Caco-2 (cell line): ENCODE results near the gene PIP4K2A. TPM values are rescaled to one million over a fixed set of nuclear protein-coding genes. Genes with fewer than 3 reads are reported as not detected.

ENCODE experiments used
- BruUV-seq: library from RNA; stranded (reverse); fragments of 400-500 nt; replicated peaks from 2 replicates; lab custom pipeline; 2021; lab: Mats Ljungman, UMichigan
- CTCF ChIA-PET: fragments of 300-600 bp; sonication (Branson Sonifier 250); formaldehyde crosslinking; loops from one replicate; lab custom pipeline; 2022; ENCODE audit warnings: antibody characterized with exemption; lab: Charles Lee
- POLR2A ChIA-PET: fragments of 300-600 bp; sonication (Branson Sonifier 250); formaldehyde crosslinking; loops from one replicate; lab custom pipeline; 2022; ENCODE audit warnings: antibody characterized with exemption; lab: Charles Lee
- DNase-seq, 2 experiments: peaks; one replicate each; pipeline versions ENCODE4 v3.0.0 to v3.0.0-alpha.2; 2020 to 2022
- H3K27me3 ChIP-seq: replicated peaks from 2 replicates; pipeline ENCODE4 v1.6.0; 2011; ENCODE audit warnings: low read length; ENCODE audit not compliant: control insufficient read depth, insufficient read depth
- H3K36me3 ChIP-seq: 2 replicates; pipeline ENCODE4 v1.5.1; 2011; ENCODE audit warnings: low read length; ENCODE audit not compliant: control insufficient read depth, insufficient read depth
- H3K4me1 ChIP-seq: fragments of 250-450 bp; sonication (Bioruptor Pico); 2 replicates; pipeline ENCODE4 v1.5.1; 2020; ENCODE audit warnings: mild to moderate bottlenecking
- H3K4me3 ChIP-seq: 2 replicates; pipeline ENCODE4 v1.5.1; 2011; ENCODE audit warnings: low read depth, mild to moderate bottlenecking, control low read depth, low read length
- H3K9me3 ChIP-seq: fragments of 250-450 bp; sonication (Bioruptor Pico); 2 replicates; pipeline ENCODE4 v1.5.1; 2020; ENCODE audit warnings: mild to moderate bottlenecking, moderate library complexity
- H3K27ac Mint-ChIP-seq: one replicate; pipeline ENCODE4 v1.8.0; 2022; ENCODE audit warnings: mixed read lengths; ENCODE audit not compliant: unreplicated experiment
- H3K27me3 Mint-ChIP-seq: one replicate; pipeline ENCODE4 v1.8.0; 2022; ENCODE audit warnings: mixed read lengths; ENCODE audit not compliant: insufficient read depth, unreplicated experiment
- H3K36me3 Mint-ChIP-seq: one replicate; pipeline ENCODE4 v1.8.0; 2022; ENCODE audit warnings: mild to moderate bottlenecking, mixed read lengths; ENCODE audit not compliant: insufficient read depth, unreplicated experiment
- H3K4me1 Mint-ChIP-seq: one replicate; pipeline ENCODE4 v1.8.0; 2022; ENCODE audit warnings: low read depth, mixed read lengths; ENCODE audit not compliant: unreplicated experiment
- H3K4me3 Mint-ChIP-seq: one replicate; pipeline ENCODE4 v1.8.0; 2022; ENCODE audit warnings: mild to moderate bottlenecking, moderate library complexity, mixed read lengths; ENCODE audit not compliant: unreplicated experiment
- H3K9me3 Mint-ChIP-seq: one replicate; pipeline ENCODE4 v1.8.0; 2022; ENCODE audit warnings: mixed read lengths; ENCODE audit not compliant: unreplicated experiment
- intact Hi-C: fragments of 100-400 bp; cut with micrococcal nuclease; formaldehyde crosslinking; loops from one replicate; pipeline ENCODE4 v1.10.0; 2022; ENCODE audit not compliant: unreplicated experiment
- total RNA-seq: library from RNA; stranded (reverse); gene quantifications from 2 replicates; pipeline ENCODE4 v1.2.3, GENCODE V29; 2022
- TF ChIP-seq, protein P1 (sequence below), 2 experiments: fragments of 200-600 bp in 1 of 2; IDR thresholded peaks; 1 replicate in 1 of 2; 2 replicates in 1 of 2; pipeline versions ENCODE4 v1.5.1 to v1.8.0; 2011 to 2022; ENCODE audit warnings: antibody characterized with exemption in 1 of 2, control low read depth in 1 of 2, inconsistent platforms in 1 of 2, low read depth in 1 of 2, low read length in 1 of 2, mild to moderate bottlenecking in 1 of 2, moderate library complexity in 1 of 2; ENCODE audit not compliant: insufficient read depth in 1 of 2, severe bottlenecking in 1 of 2, unreplicated experiment in 1 of 2

PIP4K2A gene
- total RNA-seq, 1 experiment from 2014 or later, result 26.9 TPM

DNA sequence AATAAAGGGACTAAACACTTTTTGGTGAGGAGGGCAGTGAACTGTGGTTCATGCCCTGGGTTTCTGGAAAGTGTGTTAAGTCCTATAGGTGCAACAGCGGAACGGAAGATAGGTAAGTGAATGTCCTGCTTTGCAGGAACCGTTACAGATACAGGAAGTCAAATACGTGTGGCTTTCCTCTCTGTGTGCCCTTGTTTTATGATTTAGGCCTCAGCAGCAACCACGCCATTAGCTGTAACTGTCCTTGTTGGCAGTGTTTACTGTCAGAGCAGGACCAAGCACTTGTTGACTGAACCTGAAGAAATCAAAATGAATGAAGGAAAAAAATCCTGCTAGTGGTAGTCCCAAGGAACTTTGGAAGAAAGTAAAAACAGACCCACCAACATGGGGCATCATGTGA lies 150.3 kb downstream of the PIP4K2A start:
- POLR2A ChIA-PET, result no interaction called here
- Mint-ChIP-seq H3K27ac (no peak overlapping the region), H3K4me1 (no peaks in the 10 kb centered on the region), H3K9me3 (no peaks in the 10 kb centered on the region), H3K4me3 (no peak overlapping the region), H3K36me3 (peaks cover 7% of the 10 kb centered on the region), H3K27me3 (no peaks in the 10 kb centered on the region)
- DNase-seq, result no peak
- CTCF ChIA-PET, result no interaction called here
- H3K9me3 ChIP-seq, result no peaks in the 10 kb centered on the region
- TF ChIP-seq, protein P1, sequence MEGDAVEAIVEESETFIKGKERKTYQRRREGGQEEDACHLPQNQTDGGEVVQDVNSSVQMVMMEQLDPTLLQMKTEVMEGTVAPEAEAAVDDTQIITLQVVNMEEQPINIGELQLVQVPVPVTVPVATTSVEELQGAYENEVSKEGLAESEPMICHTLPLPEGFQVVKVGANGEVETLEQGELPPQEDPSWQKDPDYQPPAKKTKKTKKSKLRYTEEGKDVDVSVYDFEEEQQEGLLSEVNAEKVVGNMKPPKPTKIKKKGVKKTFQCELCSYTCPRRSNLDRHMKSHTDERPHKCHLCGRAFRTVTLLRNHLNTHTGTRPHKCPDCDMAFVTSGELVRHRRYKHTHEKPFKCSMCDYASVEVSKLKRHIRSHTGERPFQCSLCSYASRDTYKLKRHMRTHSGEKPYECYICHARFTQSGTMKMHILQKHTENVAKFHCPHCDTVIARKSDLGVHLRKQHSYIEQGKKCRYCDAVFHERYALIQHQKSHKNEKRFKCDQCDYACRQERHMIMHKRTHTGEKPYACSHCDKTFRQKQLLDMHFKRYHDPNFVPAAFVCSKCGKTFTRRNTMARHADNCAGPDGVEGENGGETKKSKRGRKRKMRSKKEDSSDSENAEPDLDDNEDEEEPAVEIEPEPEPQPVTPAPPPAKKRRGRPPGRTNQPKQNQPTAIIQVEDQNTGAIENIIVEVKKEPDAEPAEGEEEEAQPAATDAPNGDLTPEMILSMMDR (IDR thresholded peaks at IDR 0.05; ENCODE audit: insufficient read depth in 1 of 2, low read depth in 1 of 2, low read length in 1 of 2, severe bottlenecking in 1 of 2, unreplicated experiment in 1 of 2), result no peak
- H3K36me3 ChIP-seq, result no peaks in the 10 kb centered on the region
- intact Hi-C loops, result loop anchor here (10.0 kb wide), 1 partner anchor 239 kb away; the partner anchor contains the start of gene BMI1
- H3K4me1 ChIP-seq, result no peaks in the 10 kb centered on the region
- no peak overlapping the region for H3K4me3 ChIP-seq
- no peaks in the 10 kb centered on the region for H3K27me3 ChIP-seq
- no TSS peak for BruUV-seq

DNA sequence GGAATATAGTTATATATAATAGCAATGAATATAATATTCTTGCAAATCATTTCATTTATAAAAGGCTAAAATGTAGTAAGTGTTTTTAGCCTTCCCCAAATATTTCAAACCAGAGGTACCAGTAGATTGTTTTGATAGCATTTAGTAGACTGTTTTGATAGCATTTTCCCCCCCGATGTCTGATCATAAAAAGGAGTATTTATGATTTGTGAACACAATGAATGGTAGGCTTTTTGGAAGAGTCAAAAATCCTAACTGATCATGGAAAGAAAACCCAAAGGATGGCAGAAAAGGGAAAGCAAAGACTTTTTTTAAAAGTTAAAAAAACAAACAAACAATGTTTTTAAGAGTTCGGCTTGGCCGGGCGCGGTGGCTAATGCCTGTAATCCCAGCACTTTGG lies 152.5 kb downstream of the PIP4K2A start:
- no peaks in the 10 kb centered on the region for H3K36me3 Mint-ChIP-seq
- no peaks in the 10 kb centered on the region for H3K27me3 ChIP-seq
- ChIA-PET POLR2A (no interaction called here), CTCF (no interaction called here)
- no peaks in the 10 kb centered on the region for H3K9me3 Mint-ChIP-seq
- H3K4me3 ChIP-seq, result no peak overlapping the region
- DNase-seq, result no peak
- TF ChIP-seq, protein P1 (IDR thresholded peaks at IDR 0.05; ENCODE audit: insufficient read depth in 1 of 2, low read depth in 1 of 2, low read length in 1 of 2, severe bottlenecking in 1 of 2, unreplicated experiment in 1 of 2), result no peak
- no peaks in the 10 kb centered on the region for H3K27me3 Mint-ChIP-seq
- H3K36me3 ChIP-seq, result no peaks in the 10 kb centered on the region
- no TSS peak for BruUV-seq
- H3K4me1 Mint-ChIP-seq, result no peaks in the 10 kb centered on the region
- no peaks in the 10 kb centered on the region for H3K9me3 ChIP-seq
- no peaks in the 10 kb centered on the region for H3K4me1 ChIP-seq
- no peak overlapping the region for H3K4me3 Mint-ChIP-seq
- H3K27ac Mint-ChIP-seq, result no peak overlapping the region
- intact Hi-C loops, result loop anchor here (10.0 kb wide), 1 partner anchor 237 kb away; the partner anchor contains the start of gene BMI1

DNA sequence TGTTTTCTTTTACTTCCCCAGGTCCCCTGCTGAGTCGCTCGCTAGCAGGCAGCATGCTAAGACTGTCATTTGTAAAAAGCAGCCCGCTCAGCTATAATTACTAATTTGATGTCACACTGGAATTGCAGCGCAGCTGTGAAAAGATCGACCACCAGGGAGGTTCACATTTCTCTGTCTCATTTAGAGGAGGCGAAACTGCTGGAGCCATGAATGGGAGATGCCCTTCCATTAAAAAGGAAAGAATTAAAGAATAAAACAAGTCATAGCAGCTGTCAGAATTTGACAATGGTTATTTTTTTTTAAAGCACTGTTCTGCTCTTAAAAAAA lies 153.5 kb downstream of the PIP4K2A start:
- Mint-ChIP-seq H3K27me3 (no peaks in the 10 kb centered on the region), H3K36me3 (no peaks in the 10 kb centered on the region), H3K27ac (no peak overlapping the region), H3K4me3 (no peak overlapping the region), H3K4me1 (no peaks in the 10 kb centered on the region), H3K9me3 (no peaks in the 10 kb centered on the region)
- intact Hi-C loops, result loop anchor here (10.0 kb wide), 1 partner anchor 236 kb away; the partner anchor contains the start of gene BMI1
- CTCF ChIA-PET, result interaction anchor here (0.7 kb wide), 1 partner anchor 520 kb away, joined by 3 read pairs; no protein-coding TSS in a partner anchor
- Histone ChIP-seq H3K4me1 (no peaks in the 10 kb centered on the region), H3K4me3 (no peak overlapping the region), H3K36me3 (no peaks in the 10 kb centered on the region), H3K27me3 (no peaks in the 10 kb centered on the region), H3K9me3 (no peaks in the 10 kb centered on the region)
- BruUV-seq, result no TSS peak
- POLR2A ChIA-PET, result no interaction called here
- no peak for DNase-seq
- TF ChIP-seq, protein P1 (IDR thresholded peaks at IDR 0.05; ENCODE audit: insufficient read depth in 1 of 2, low read depth in 1 of 2, low read length in 1 of 2, severe bottlenecking in 1 of 2, unreplicated experiment in 1 of 2), result no peak
